ENCODE results near the gene SYNGR2.

GRCh38 chr17:78172249-78173051 is 4.1 kb downstream of the SYNGR2 start:
- TF ChIP-seq EZH2 (IDR thresholded peaks at IDR 0.05; ENCODE audit: borderline replicate concordance, insufficient read depth, low read depth, low read length, poor library complexity, severe bottlenecking) (no peak), CTCF (IDR thresholded peaks at IDR 0.05) (no peak)

Data from B cell (primary cell).